ENCODE data around the gene CTSG.
"Not testable (repeated sequence)": the region's sequence is repeated elsewhere in the genome, so short reads cannot be mapped to it uniquely, and the experiment has no call there.

CTSG gene

GRCh38 chr14:24576182-24576581 lies at the start of gene CTSG:
Gene CTSG (minus strand): TSS chr14:24576250. CDS start chr14:24576223, 27 bp downstream.
- no peak for DNase-seq

GRCh38 chr14:24613747-24614146 lies 37.7 kb upstream of the CTSG start:
- DNase-seq, result no peak

- DNase-seq, result no peak
Observed at GRCh38 chr14:24613241-24613640, 37.2 kb upstream of the CTSG start.

- no peak for DNase-seq
Observed at GRCh38 chr14:24612196-24612595, 36.1 kb upstream of the CTSG start.

- DNase-seq, result no peak
Observed at GRCh38 chr14:24609655-24610344, 33.8 kb upstream of the CTSG start, which contains the start of gene GZMH. Gene GZMH (minus strand): TSS chr14:24609685. CDS start chr14:24609613, 72 bp downstream.

- no peak for DNase-seq
Observed at GRCh38 chr14:24607635-24608514, 31.8 kb upstream of the CTSG start.

- DNase-seq, result peak; percentile 44
Observed at GRCh38 chr14:24607081-24607480, 31.0 kb upstream of the CTSG start.

- no peak for DNase-seq
Observed at GRCh38 chr14:24606297-24606696, 30.2 kb upstream of the CTSG start.

- peak; percentile 46 for DNase-seq
Observed at GRCh38 chr14:24605435-24606190, 29.6 kb upstream of the CTSG start.

GRCh38 chr14:24597403-24597802 lies 21.4 kb upstream of the CTSG start:
- DNase-seq, result no peak

GRCh38 chr14:24595073-24595808 lies 19.2 kb upstream of the CTSG start:
- no peak for DNase-seq

GRCh38 chr14:24591004-24591403 lies 15.0 kb upstream of the CTSG start:
- DNase-seq, result not testable (repeated sequence)

GRCh38 chr14:24584402-24584801 lies 8.4 kb upstream of the CTSG start:
- DNase-seq, result not testable (repeated sequence)

- no peak for DNase-seq
Observed at GRCh38 chr14:24578558-24578957, 2.5 kb upstream of the CTSG start.

GRCh38 chr14:24576771-24577170 lies 721 bp upstream of the CTSG start:
- DNase-seq, result no peak

GRCh38 chr14:24574206-24574774 lies 1.8 kb downstream of the CTSG start:
- DNase-seq, result no peak

- no peak for DNase-seq
Observed at GRCh38 chr14:24566318-24566717, 9.7 kb downstream of the CTSG start.

- no peak for DNase-seq
Observed at GRCh38 chr14:24565766-24566165, 10.3 kb downstream of the CTSG start.

- no peak for DNase-seq
Observed at GRCh38 chr14:24563505-24563904, 12.5 kb downstream of the CTSG start.

GRCh38 chr14:24556756-24557155 lies 19.3 kb downstream of the CTSG start:
- no peak for DNase-seq

GRCh38 chr14:24549064-24549463 lies 27.0 kb downstream of the CTSG start:
- not testable (repeated sequence) for DNase-seq

GRCh38 chr14:24542346-24542936 lies 33.6 kb downstream of the CTSG start:
- no peak for DNase-seq
